Measurements from ENCODE around the gene LRRC52. TPM values are rescaled to one million over a fixed set of nuclear protein-coding genes. Genes with fewer than 3 reads are reported as not detected.
"Not testable (repeated sequence)": the region's sequence is repeated elsewhere in the genome, so short reads cannot be mapped to it uniquely, and the experiment has no call there.

LRRC52 gene
- total RNA-seq, 1 experiment from 2014 or later, result not detected

DNA sequence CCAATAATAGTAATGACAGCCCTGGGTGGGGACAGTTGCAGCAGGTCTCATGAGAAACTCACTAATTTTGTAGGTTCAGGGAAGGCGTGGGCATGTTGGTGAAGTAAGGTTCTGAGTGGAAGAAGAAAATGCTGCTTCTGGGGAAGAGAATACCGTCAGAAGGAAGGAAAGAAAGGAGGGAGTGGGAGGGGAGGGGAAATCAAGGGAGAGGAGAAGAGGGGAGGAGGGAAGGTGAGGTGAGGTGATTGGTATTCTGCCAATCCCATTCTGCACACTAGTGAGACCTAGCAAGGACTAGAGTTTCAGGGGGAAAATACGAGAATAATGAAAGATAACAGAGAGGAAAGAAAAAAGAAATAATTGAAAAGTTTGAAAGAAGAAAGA, 54.9 kb downstream of the LRRC52 start:
- intact Hi-C loops (cut with micrococcal nuclease), result loop anchor here (1.0 kb wide), 1 partner anchor 34 kb away; no protein-coding TSS in a partner anchor
- Mint-ChIP-seq H3K4me3 (ENCODE audit: unreplicated experiment) (peak overlapping the region; percentile 89), H3K27me3 (ENCODE audit: insufficient read depth, unreplicated experiment) (peaks cover 21% of the 10 kb centered on the region), H3K36me3 (ENCODE audit: insufficient read depth, unreplicated experiment) (no peaks in the 10 kb centered on the region), H3K9me3 (ENCODE audit: unreplicated experiment) (no peaks in the 10 kb centered on the region), H3K4me1 (ENCODE audit: insufficient read depth, unreplicated experiment) (peaks cover 21% of the 10 kb centered on the region), H3K27ac (ENCODE audit: low read depth, unreplicated experiment) (peak overlapping the region; percentile 95)
- no TSS peak for BruUV-seq (replicated peaks)
- no peak for DNase-seq (ENCODE audit: unreplicated experiment)
- POLR2A ChIA-PET, result interaction anchor here (0.6 to 7.4 kb wide), 10 partner anchors 10 to 482 kb away, joined by 3 to 104 read pairs (median 4); partner anchors contain the start of genes ALDH9A1, MGST3 and TMCO1
- TF ChIP-seq, protein P1, sequence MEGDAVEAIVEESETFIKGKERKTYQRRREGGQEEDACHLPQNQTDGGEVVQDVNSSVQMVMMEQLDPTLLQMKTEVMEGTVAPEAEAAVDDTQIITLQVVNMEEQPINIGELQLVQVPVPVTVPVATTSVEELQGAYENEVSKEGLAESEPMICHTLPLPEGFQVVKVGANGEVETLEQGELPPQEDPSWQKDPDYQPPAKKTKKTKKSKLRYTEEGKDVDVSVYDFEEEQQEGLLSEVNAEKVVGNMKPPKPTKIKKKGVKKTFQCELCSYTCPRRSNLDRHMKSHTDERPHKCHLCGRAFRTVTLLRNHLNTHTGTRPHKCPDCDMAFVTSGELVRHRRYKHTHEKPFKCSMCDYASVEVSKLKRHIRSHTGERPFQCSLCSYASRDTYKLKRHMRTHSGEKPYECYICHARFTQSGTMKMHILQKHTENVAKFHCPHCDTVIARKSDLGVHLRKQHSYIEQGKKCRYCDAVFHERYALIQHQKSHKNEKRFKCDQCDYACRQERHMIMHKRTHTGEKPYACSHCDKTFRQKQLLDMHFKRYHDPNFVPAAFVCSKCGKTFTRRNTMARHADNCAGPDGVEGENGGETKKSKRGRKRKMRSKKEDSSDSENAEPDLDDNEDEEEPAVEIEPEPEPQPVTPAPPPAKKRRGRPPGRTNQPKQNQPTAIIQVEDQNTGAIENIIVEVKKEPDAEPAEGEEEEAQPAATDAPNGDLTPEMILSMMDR (IDR thresholded peaks at IDR 0.05; ENCODE audit: unreplicated experiment), result no peak
- CTCF ChIA-PET, result interaction anchor here (0.6 to 21.2 kb wide), 18 partner anchors 34 to 836 kb away, joined by 3 to 557 read pairs (median 4); partner anchors contain the start of gene ALDH9A1

DNA sequence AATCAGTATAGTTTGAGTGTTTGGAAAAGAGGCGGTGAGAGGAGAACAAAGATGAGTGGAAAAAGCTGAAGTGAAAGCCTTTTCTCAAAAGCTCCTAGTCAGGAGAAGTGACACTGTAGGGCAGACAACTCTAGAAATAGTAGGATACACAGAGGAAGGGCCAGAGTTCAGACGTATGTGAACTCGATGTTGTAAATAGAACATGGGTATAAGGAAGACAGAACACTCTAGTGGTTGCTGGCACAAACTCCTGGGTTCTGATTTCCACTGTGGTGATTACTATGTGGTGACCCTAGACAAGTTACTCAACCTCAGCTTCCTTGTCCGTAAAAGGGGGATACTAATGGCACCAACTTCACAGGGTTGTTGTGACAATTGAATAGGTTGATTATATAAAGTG, 57.0 kb downstream of the LRRC52 start:
- TF ChIP-seq, protein P1 (IDR thresholded peaks at IDR 0.05; ENCODE audit: unreplicated experiment), result no peak

DNA sequence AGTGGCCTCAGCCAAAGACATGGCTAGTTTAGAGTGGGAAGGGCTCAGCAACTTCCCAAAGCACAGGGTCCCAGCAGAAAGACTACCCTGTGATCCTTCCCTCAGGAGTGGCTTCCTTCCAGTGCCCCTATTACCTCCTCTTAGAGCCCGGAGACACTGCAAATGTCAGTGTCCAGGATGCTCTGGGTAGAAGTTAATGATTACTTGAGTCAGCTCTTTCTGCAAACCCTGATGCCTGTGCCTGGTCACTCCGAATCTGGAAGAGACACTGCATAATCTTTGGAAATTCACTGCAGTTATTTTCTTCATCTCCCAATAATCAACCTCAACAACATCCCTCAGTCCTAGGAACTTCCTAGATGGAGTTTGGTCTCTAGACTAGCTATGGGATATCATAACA, 60.0 kb downstream of the LRRC52 start:
- ChIA-PET POLR2A (interaction anchor here (0.8 to 1.3 kb wide), 3 partner anchors 27 to 94 kb away, joined by 3 to 6 read pairs (median 4); partner anchors contain the start of genes ALDH9A1 and MGST3), CTCF (interaction anchor here (0.6 to 21.2 kb wide), 10 partner anchors 12 to 940 kb away, joined by 3 to 557 read pairs (median 4); no protein-coding TSS in a partner anchor)
- Mint-ChIP-seq H3K27ac (ENCODE audit: low read depth, unreplicated experiment) (no peak overlapping the region), H3K4me1 (ENCODE audit: insufficient read depth, unreplicated experiment) (peaks cover 11% of the 10 kb centered on the region), H3K36me3 (ENCODE audit: insufficient read depth, unreplicated experiment) (no peaks in the 10 kb centered on the region), H3K4me3 (ENCODE audit: unreplicated experiment) (no peak overlapping the region), H3K9me3 (ENCODE audit: unreplicated experiment) (no peaks in the 10 kb centered on the region), H3K27me3 (ENCODE audit: insufficient read depth, unreplicated experiment) (no peaks in the 10 kb centered on the region)
- TF ChIP-seq, protein P1 (IDR thresholded peaks at IDR 0.05; ENCODE audit: unreplicated experiment), result no peak
- intact Hi-C loops (cut with micrococcal nuclease), result loop anchor here (5.0 kb wide), 2 partner anchors 223 to 828 kb away; partner anchors contain the start of gene UCK2
- no TSS peak for BruUV-seq (replicated peaks)
- DNase-seq (ENCODE audit: unreplicated experiment), result no peak

More for the DNA sequence above, 57.0 kb downstream of the LRRC52 start:
- BruUV-seq (replicated peaks), result no TSS peak
- H3K4me3 Mint-ChIP-seq (ENCODE audit: unreplicated experiment), result no peak overlapping the region
- peaks cover 21% of the 10 kb centered on the region for H3K4me1 Mint-ChIP-seq (ENCODE audit: insufficient read depth, unreplicated experiment)
- H3K9me3 Mint-ChIP-seq (ENCODE audit: unreplicated experiment), result no peaks in the 10 kb centered on the region
- no peaks in the 10 kb centered on the region for H3K27me3 Mint-ChIP-seq (ENCODE audit: insufficient read depth, unreplicated experiment)
- H3K27ac Mint-ChIP-seq (ENCODE audit: low read depth, unreplicated experiment), result no peak overlapping the region
- no peak for DNase-seq (ENCODE audit: unreplicated experiment)
- POLR2A ChIA-PET, result interaction anchor here (0.6 to 7.4 kb wide), 6 partner anchors 31 to 1270 kb away, joined by 3 to 104 read pairs (median 4); partner anchors contain the start of genes ALDH9A1 and MGST3
- intact Hi-C loops (cut with micrococcal nuclease), result loop anchor here (1.0 to 5.0 kb wide), 6 partner anchors 30 to 832 kb away; partner anchors contain the start of gene UCK2
- CTCF ChIA-PET, result interaction anchor here (0.6 to 21.2 kb wide), 69 partner anchors 7 to 880 kb away, joined by 3 to 557 read pairs (median 6); partner anchors contain the start of genes ALDH9A1 and TMCO1
- H3K36me3 Mint-ChIP-seq (ENCODE audit: insufficient read depth, unreplicated experiment), result no peaks in the 10 kb centered on the region

DNA sequence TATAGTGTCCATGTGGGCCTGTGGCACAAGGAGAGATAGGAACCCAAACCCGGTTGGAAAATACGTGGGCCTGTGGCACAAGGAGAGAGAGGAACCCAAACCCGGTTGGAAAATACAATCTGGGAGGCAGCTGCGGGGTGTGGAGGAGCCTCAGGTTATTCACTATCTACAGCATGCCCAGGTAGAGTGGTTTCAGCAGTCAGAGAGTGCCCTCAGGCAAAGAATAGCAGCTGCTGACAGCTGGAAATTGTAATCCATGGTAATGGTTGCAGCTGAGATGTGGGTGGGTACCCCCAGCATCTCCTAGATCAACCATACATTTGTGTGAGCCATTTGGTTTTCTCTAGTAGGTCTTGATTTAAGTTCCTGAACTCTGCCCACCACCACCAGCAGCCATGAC, 61.4 kb downstream of the LRRC52 start:
- Mint-ChIP-seq H3K9me3 (ENCODE audit: unreplicated experiment) (no peaks in the 10 kb centered on the region), H3K4me3 (ENCODE audit: unreplicated experiment) (no peak overlapping the region), H3K27me3 (ENCODE audit: insufficient read depth, unreplicated experiment) (no peaks in the 10 kb centered on the region), H3K36me3 (ENCODE audit: insufficient read depth, unreplicated experiment) (no peaks in the 10 kb centered on the region), H3K27ac (ENCODE audit: low read depth, unreplicated experiment) (no peak overlapping the region), H3K4me1 (ENCODE audit: insufficient read depth, unreplicated experiment) (peaks cover 9% of the 10 kb centered on the region)
- intact Hi-C loops (cut with micrococcal nuclease), result no loop called here
- POLR2A ChIA-PET, result no interaction called here
- DNase-seq (ENCODE audit: unreplicated experiment), result no peak
- CTCF ChIA-PET, result interaction anchor here (0.5 to 3.5 kb wide), 10 partner anchors 9 to 912 kb away, joined by 3 to 22 read pairs (median 3); no protein-coding TSS in a partner anchor
- TF ChIP-seq, protein P1 (IDR thresholded peaks at IDR 0.05; ENCODE audit: unreplicated experiment), result no peak
- BruUV-seq (replicated peaks), result no TSS peak

DNA sequence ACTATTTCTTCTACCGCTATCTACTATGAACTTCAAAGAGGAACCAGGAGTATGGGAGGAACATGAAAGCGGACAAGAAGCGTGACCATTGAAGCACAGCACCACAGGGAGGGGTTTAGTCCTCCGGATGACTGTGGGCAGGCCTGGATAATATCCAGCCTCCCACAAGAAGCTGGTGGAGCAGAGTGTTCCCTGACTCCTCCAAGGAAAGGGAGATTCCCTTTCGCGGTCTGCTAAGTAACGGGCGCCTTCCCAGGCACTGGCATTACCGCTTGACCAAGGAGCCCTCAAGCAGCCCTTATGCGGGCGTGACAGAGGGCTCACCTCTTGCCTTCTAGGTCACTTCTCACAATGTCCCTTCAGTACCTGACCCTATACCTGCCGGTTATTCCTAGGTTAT, 62.9 kb downstream of the LRRC52 start:
- H3K27ac Mint-ChIP-seq (ENCODE audit: low read depth, unreplicated experiment); H3K36me3 Mint-ChIP-seq (ENCODE audit: insufficient read depth, unreplicated experiment); H3K4me1 Mint-ChIP-seq (ENCODE audit: insufficient read depth, unreplicated experiment); POLR2A ChIA-PET; BruUV-seq (replicated peaks); intact Hi-C loops (cut with micrococcal nuclease); DNase-seq (ENCODE audit: unreplicated experiment); H3K9me3 Mint-ChIP-seq (ENCODE audit: unreplicated experiment); H3K4me3 Mint-ChIP-seq (ENCODE audit: unreplicated experiment); H3K27me3 Mint-ChIP-seq (ENCODE audit: insufficient read depth, unreplicated experiment): not testable (repeated sequence)
- CTCF ChIA-PET, result interaction anchor here (0.6 to 3.5 kb wide), 3 partner anchors 9 to 308 kb away, joined by 4 to 22 read pairs (median 5); no protein-coding TSS in a partner anchor

All from MCF 10A (cell line).